Body of pancreas (tissue), 4 donors: Measurements from ENCODE around the gene NEK7. TPM values are rescaled to one million over a fixed set of nuclear protein-coding genes. Genes with fewer than 3 reads are reported as not detected.

Source experiments
- ATAC-seq: fragments of 150-250 bp; one replicate; pipeline ENCODE4 v1.9.1; 2016
- DNase-seq, 4 donors: peaks; one replicate each; pipeline ENCODE4 v3.0.0-alpha.2; 2019
- H3K27ac ChIP-seq, 4 donors: fragments of 200-600 bp; sonication (generic); 1 replicate in 3 of 4; 2 replicates in 1 of 4; pipeline versions ENCODE4 v1.5.1 to v1.6.1; 2016 to 2019; ENCODE audit warnings: mild to moderate bottlenecking in 1 of 4, mixed read lengths in 1 of 4, moderate library complexity in 1 of 4
- H3K27me3 ChIP-seq, 2 donors: fragments of 200-600 bp; sonication (generic); one replicate each; pipeline ENCODE4 v1.6.0; 2016; ENCODE audit warnings: mild to moderate bottlenecking in 1 of 2
- H3K36me3 ChIP-seq, 2 donors: fragments of 200-600 bp; sonication (generic); replicated peaks in 1 of 2; 2 replicates each; pipeline ENCODE4 v1.5.1; 2016; ENCODE audit warnings: low read depth in 2 of 2; ENCODE audit not compliant: insufficient read depth in 1 of 2
- H3K4me1 ChIP-seq: fragments of 200-600 bp; sonication (generic); one replicate; pipeline ENCODE4 v1.6.0; 2016
- H3K4me3 ChIP-seq, 2 donors: fragments of 200-600 bp; sonication (generic); 1 replicate in 1 of 2; 2 replicates in 1 of 2; pipeline ENCODE4 v1.5.1; 2016 to 2019
- H3K9me3 ChIP-seq, 3 donors: fragments of 200-600 bp; sonication (generic); 1 replicate in 2 of 3; 2 replicates in 1 of 3; pipeline ENCODE4 v1.5.1; 2016
- CTCF ChIP-seq, 7 experiments: fragments of 450-650 bp in 4 of 7; fragments of 200-600 bp in 3 of 7; sonication (generic) in 3 of 7; IDR thresholded peaks; one replicate each; pipeline ENCODE4 v1.5.1; 2016 to 2019; ENCODE audit warnings: antibody characterized with exemption in 7 of 7
- POLR2A ChIP-seq, 3 donors: fragments of 450-650 bp; IDR thresholded peaks; one replicate each; pipeline ENCODE4 v1.6.1; 2016; ENCODE audit warnings: antibody characterized with exemption in 3 of 3, mild to moderate bottlenecking in 2 of 3
- WGBS, 2 donors: methylation state at CpG; one replicate each; pipeline ENCODE4 v1.1.5; 2017; 5-methylcytosine and 5-hydroxymethylcytosine counted together
- intact Hi-C: fragments of 100-400 bp; cut with DNase I; formaldehyde crosslinking; loops from one replicate; pipeline ENCODE4 v1.15.1; 2023
- total RNA-seq, 2 donors: library from RNA; depleted of rRNA; stranded (reverse); fragments of >200 nt; gene quantifications; one replicate each; pipeline ENCODE4 v1.1.0, GENCODE V29; 2016

The NEK7 gene
- total RNA-seq, 2 donors from 2014 or later, result 39.2 to 49.5 TPM

GRCh38 chr1:198151688-198152087 is 5.1 kb upstream of the NEK7 start:
- no peak for DNase-seq
- intact Hi-C loops, result no loop called here

GRCh38 chr1:198153103-198153502 is 3.7 kb upstream of the NEK7 start:
- no peak for TF ChIP-seq CTCF (IDR thresholded peaks at IDR 0.05)
- TF ChIP-seq POLR2A (IDR thresholded peaks at IDR 0.05), result no peak
- intact Hi-C loops, result no loop called here
- DNase-seq, result peak in 2 of 4 donors; percentile 36 to 42

More at GRCh38 chr1:198151688-198152087, 5.1 kb upstream of the NEK7 start:
- no peak for ATAC-seq
- 40 to 41% methylated on average over 2 of the region's 2 CpGs for WGBS, 2 donors
- H3K36me3 ChIP-seq, result no peaks in the 10 kb centered on the region
- no peaks in the 10 kb centered on the region for H3K27me3 ChIP-seq
- H3K4me1 ChIP-seq, result no peaks in the 10 kb centered on the region
- no peak overlapping the region for H3K4me3 ChIP-seq
- TF ChIP-seq CTCF (IDR thresholded peaks at IDR 0.05), result no peak
- TF ChIP-seq POLR2A (IDR thresholded peaks at IDR 0.05), result no peak
- no peak overlapping the region for H3K27ac ChIP-seq
- H3K9me3 ChIP-seq, result no peaks in the 10 kb centered on the region

GRCh38 chr1:198153804-198154203 is 3.0 kb upstream of the NEK7 start:
- no peak for DNase-seq
- 36 to 55% methylated on average over 1 of the region's 1 CpG for WGBS, 2 donors

More at GRCh38 chr1:198153103-198153502, 3.7 kb upstream of the NEK7 start:
- Histone ChIP-seq H3K36me3 (no peaks in the 10 kb centered on the region), H3K9me3 (no peaks in the 10 kb centered on the region), H3K4me3 (no peak overlapping the region), H3K4me1 (peaks cover 3% of the 10 kb centered on the region), H3K27me3 (no peaks in the 10 kb centered on the region), H3K27ac (no peak overlapping the region)
- no peak for ATAC-seq

GRCh38 chr1:198155253-198155652 is 1.5 kb upstream of the NEK7 start:
- TF ChIP-seq POLR2A (IDR thresholded peaks at IDR 0.05), result no peak
- TF ChIP-seq CTCF (IDR thresholded peaks at IDR 0.05), result no peak
- no peaks in the 10 kb centered on the region for H3K9me3 ChIP-seq
- no peak overlapping the region for H3K27ac ChIP-seq
- ATAC-seq, result no peak
- no peak for DNase-seq
- H3K27me3 ChIP-seq, result no peaks in the 10 kb centered on the region
- peaks cover 17% of the 10 kb centered on the region for H3K4me1 ChIP-seq
- H3K4me3 ChIP-seq, result no peak overlapping the region
- H3K36me3 ChIP-seq, result no peaks in the 10 kb centered on the region
- intact Hi-C loops, result no loop called here
- 69 to 82% methylated on average over 5 of the region's 5 CpGs for WGBS, 2 donors

More at GRCh38 chr1:198153804-198154203, 3.0 kb upstream of the NEK7 start:
- no peak overlapping the region for H3K4me3 ChIP-seq
- TF ChIP-seq POLR2A (IDR thresholded peaks at IDR 0.05), result no peak
- no peak for TF ChIP-seq CTCF (IDR thresholded peaks at IDR 0.05)
- H3K27me3 ChIP-seq, result no peaks in the 10 kb centered on the region
- no peak for ATAC-seq
- H3K9me3 ChIP-seq, result no peaks in the 10 kb centered on the region
- intact Hi-C loops, result no loop called here
- H3K4me1 ChIP-seq, result peaks cover 9% of the 10 kb centered on the region
- no peak overlapping the region for H3K27ac ChIP-seq
- H3K36me3 ChIP-seq, result no peaks in the 10 kb centered on the region

- TF ChIP-seq CTCF (IDR thresholded peaks at IDR 0.05), result peak; percentile 64 to 87 (median 79)
- TF ChIP-seq POLR2A (IDR thresholded peaks at IDR 0.05), result no peak
- H3K4me3 ChIP-seq, result peak overlapping the region; percentile 69 to 70
- H3K4me1 ChIP-seq, result peaks cover 17% of the 10 kb centered on the region
- H3K36me3 ChIP-seq, result no peaks in the 10 kb centered on the region
- ATAC-seq (peak; percentile 54), DNase-seq (peak; percentile 67 to 82 (median 79))
- H3K27ac ChIP-seq, result peak overlapping the region; percentile 97 to 99 (median 98)
- intact Hi-C loops, result no loop called here
- no peaks in the 10 kb centered on the region for H3K9me3 ChIP-seq
- no peaks in the 10 kb centered on the region for H3K27me3 ChIP-seq
- WGBS, 2 donors, result 0 to 1% methylated on average over 13 of the region's 13 CpGs
These were observed 570 bp upstream of the NEK7 start for GRCh38 chr1:198156111-198156744.
